MM.1S (cell line): ENCODE data around the gene NGDN.

Experiments
- CTCF ChIP-seq: fragments of 300-600 bp; sonication (generic); IDR thresholded peaks from 2 replicates; pipeline ENCODE4 v1.5.1; 2016; ENCODE audit warnings: antibody characterized with exemption, low read length, mixed read lengths
- EZH2phosphoT487 ChIP-seq: fragments of 300-600 bp; sonication (generic); IDR thresholded peaks from 2 replicates; pipeline ENCODE4 v1.6.1; 2018; ENCODE audit warnings: antibody characterized with exemption, low read length

GRCh38 chr14:23512156-23512555 is 42.7 kb downstream of the NGDN start:
- TF ChIP-seq CTCF = no peak
- no peak for TF ChIP-seq EZH2phosphoT487
